ENCODE data around the gene ASPDH. TPM values are rescaled to one million over a fixed set of nuclear protein-coding genes. Genes with fewer than 3 reads are reported as not detected.

Gene ASPDH
- total RNA-seq, 1 experiment from 2014 or later, result not detected

GRCh38 chr19:50482916-50483315 is 30.8 kb downstream of the ASPDH start:
- Histone ChIP-seq H3K9me2 (ENCODE audit: insufficient read depth) (no peaks in the 10 kb centered on the region), H3K79me2 (ENCODE audit: insufficient read depth, low read length) (peaks cover 23% of the 10 kb centered on the region), H4K20me1 (ENCODE audit: insufficient read depth) (no peaks in the 10 kb centered on the region), H3K4me2 (ENCODE audit: low read length) (no peak overlapping the region), H2AFZ (ENCODE audit: low read depth, low read length, poor library complexity, severe bottlenecking) (no peak overlapping the region), H3K9ac (ENCODE audit: low read length) (no peak overlapping the region), H3K4me1 (ENCODE audit: control insufficient read depth in 1 of 2, insufficient read depth in 2 of 2, low read length in 2 of 2) (peaks cover under 1 to 3% of the 10 kb centered on the region in 2 experiments; a peak in 2 of 4 replicates), H3K27ac (ENCODE audit: low read depth, low read length) (no peak overlapping the region), H3K36me3 (ENCODE audit: control insufficient read depth in 1 of 2, insufficient read depth in 2 of 2, low read length in 2 of 2) (peaks cover 18 to 42% of the 10 kb centered on the region in 2 experiments; a peak in 3 of 4 replicates), H3K27me3 (ENCODE audit: insufficient read depth, low read length) (no peaks in the 10 kb centered on the region), H3K4me3 (replicated peaks in 1 of 2; ENCODE audit: low read depth in 1 of 2, low read length in 2 of 2) (no peak overlapping the region), H3K9me3 (ENCODE audit: control insufficient read depth in 1 of 2, insufficient read depth in 1 of 2, low read depth in 1 of 2, low read length in 2 of 2) (peaks cover 3 to 12% of the 10 kb centered on the region in 2 experiments; a peak in 1 of 4 replicates)
- RAD21 ChIA-PET (ENCODE audit: low non-redundant PET in 1 of 2, low total read pairs in 2 of 2, uncharacterized antibody in 2 of 2, unreplicated experiment in 2 of 2), result no interaction called here
- intact Hi-C loops (cut with micrococcal nuclease), result no loop called here
- DNase-seq (ENCODE audit: low read depth, low spot score) (no peak), ATAC-seq (no peak)
- TSS peak; percentile 31 for BruUV-seq (replicated peaks)
- TF ChIP-seq RAD21 (IDR thresholded peaks at IDR 0.05; ENCODE audit: low read depth), result no peak
- no peak for TF ChIP-seq CEBPB (IDR thresholded peaks at IDR 0.05; ENCODE audit: low read depth)
- no peak for TF ChIP-seq ZNF274 (IDR thresholded peaks at IDR 0.05; ENCODE audit: low read depth, low read length)
- no peak for TF ChIP-seq EGR1 (IDR thresholded peaks at IDR 0.05; ENCODE audit: low read depth)
- no peak for TF ChIP-seq POLR2AphosphoS5 (IDR thresholded peaks at IDR 0.05; ENCODE audit: low read depth, low read length)
- no peak for TF ChIP-seq POLR2A (IDR thresholded peaks at IDR 0.05; ENCODE audit: borderline replicate concordance, extremely low read depth, insufficient read depth, insufficient read length)
- POLR2A ChIA-PET, result no interaction called here
- CTCF ChIA-PET, result no interaction called here

- RAD21 ChIA-PET (ENCODE audit: low non-redundant PET in 1 of 2, low total read pairs in 2 of 2, uncharacterized antibody in 2 of 2, unreplicated experiment in 2 of 2), result no interaction called here
- no peak for ATAC-seq
- Histone ChIP-seq H3K4me2 (ENCODE audit: low read length) (no peak overlapping the region), H3K4me3 (replicated peaks in 1 of 2; ENCODE audit: low read depth in 1 of 2, low read length in 2 of 2) (no peak overlapping the region), H3K4me1 (ENCODE audit: control insufficient read depth in 1 of 2, insufficient read depth in 2 of 2, low read length in 2 of 2) (peaks cover 6 to 8% of the 10 kb centered on the region in 2 experiments; a peak in 3 of 4 replicates), H3K79me2 (ENCODE audit: insufficient read depth, low read length) (peaks cover 29% of the 10 kb centered on the region), H3K9me2 (ENCODE audit: insufficient read depth) (no peaks in the 10 kb centered on the region), H2AFZ (ENCODE audit: low read depth, low read length, poor library complexity, severe bottlenecking) (no peak overlapping the region), H3K27me3 (ENCODE audit: insufficient read depth, low read length) (no peaks in the 10 kb centered on the region), H3K9me3 (ENCODE audit: control insufficient read depth in 1 of 2, insufficient read depth in 1 of 2, low read depth in 1 of 2, low read length in 2 of 2) (peaks cover 3 to 12% of the 10 kb centered on the region in 2 experiments; a peak in 1 of 4 replicates), H3K27ac (ENCODE audit: low read depth, low read length) (no peak overlapping the region), H3K9ac (ENCODE audit: low read length) (no peak overlapping the region), H4K20me1 (ENCODE audit: insufficient read depth) (no peaks in the 10 kb centered on the region), H3K36me3 (ENCODE audit: control insufficient read depth in 1 of 2, insufficient read depth in 2 of 2, low read length in 2 of 2) (peaks cover 18 to 42% of the 10 kb centered on the region in 2 experiments; a peak in 3 of 4 replicates)
- DNase-seq (ENCODE audit: low read depth, low spot score), result no peak
- BruUV-seq (replicated peaks), result no TSS peak
- CTCF ChIA-PET, result no interaction called here
- intact Hi-C loops (cut with micrococcal nuclease), result no loop called here
- POLR2A ChIA-PET, result no interaction called here
- TF ChIP-seq ELF1 (IDR thresholded peaks at IDR 0.05; ENCODE audit: borderline replicate concordance, low read depth) (no peak), ZBTB33 (IDR thresholded peaks at IDR 0.05; ENCODE audit: extremely low read depth, insufficient replicate concordance, low read length) (no peak), REST (IDR thresholded peaks at IDR 0.05; ENCODE audit: low read depth) (no peak), TCF7L2 (IDR thresholded peaks at IDR 0.05; ENCODE audit: borderline replicate concordance, extremely low read depth, insufficient read depth, insufficient read length) (no peak), EZH2 (IDR thresholded peaks at IDR 0.05) (no peak), JUND (IDR thresholded peaks at IDR 0.05) (no peak), SP1 (IDR thresholded peaks at IDR 0.05; ENCODE audit: low read depth) (no peak), POLR2A (IDR thresholded peaks at IDR 0.05; ENCODE audit: borderline replicate concordance, extremely low read depth, insufficient read depth, insufficient read length) (no peak), FOSL1 (IDR thresholded peaks at IDR 0.05; ENCODE audit: low read depth) (no peak), ZNF274 (IDR thresholded peaks at IDR 0.05; ENCODE audit: low read depth, low read length) (no peak), ZFX (IDR thresholded peaks at IDR 0.05) (no peak), EZH2phosphoT487 (IDR thresholded peaks at IDR 0.05; ENCODE audit: borderline replicate concordance) (no peak), SIN3A (IDR thresholded peaks at IDR 0.05; ENCODE audit: low read depth) (no peak)
Observed at GRCh38 chr19:50482271-50482855, 31.4 kb downstream of the ASPDH start.
